Measurements from ENCODE around the gene ALK. TPM values are rescaled to one million over a fixed set of nuclear protein-coding genes. Genes with fewer than 3 reads are reported as not detected.

Gene ALK
- total RNA-seq, 4 donors from 2014 or later: 0.66 TPM; not detected in 3

GRCh38 chr2:29450596-29451222 is 470.7 kb downstream of the ALK start:
- DNase-seq (ENCODE audit: low spot score in 2 of 2): no peak
- WGBS, 2 donors: 49 to 53% methylated on average over 5 of the region's 5 CpGs
- no peak overlapping the region for H3K4me3 ChIP-seq (ENCODE audit: low read depth, poor library complexity, severe bottlenecking)
- intact Hi-C loops (cut with DNase I; ENCODE audit: low total_unique reads): no loop called here
- TF ChIP-seq POLR2A (IDR thresholded peaks at IDR 0.05): no peak
- TF ChIP-seq, protein P1, sequence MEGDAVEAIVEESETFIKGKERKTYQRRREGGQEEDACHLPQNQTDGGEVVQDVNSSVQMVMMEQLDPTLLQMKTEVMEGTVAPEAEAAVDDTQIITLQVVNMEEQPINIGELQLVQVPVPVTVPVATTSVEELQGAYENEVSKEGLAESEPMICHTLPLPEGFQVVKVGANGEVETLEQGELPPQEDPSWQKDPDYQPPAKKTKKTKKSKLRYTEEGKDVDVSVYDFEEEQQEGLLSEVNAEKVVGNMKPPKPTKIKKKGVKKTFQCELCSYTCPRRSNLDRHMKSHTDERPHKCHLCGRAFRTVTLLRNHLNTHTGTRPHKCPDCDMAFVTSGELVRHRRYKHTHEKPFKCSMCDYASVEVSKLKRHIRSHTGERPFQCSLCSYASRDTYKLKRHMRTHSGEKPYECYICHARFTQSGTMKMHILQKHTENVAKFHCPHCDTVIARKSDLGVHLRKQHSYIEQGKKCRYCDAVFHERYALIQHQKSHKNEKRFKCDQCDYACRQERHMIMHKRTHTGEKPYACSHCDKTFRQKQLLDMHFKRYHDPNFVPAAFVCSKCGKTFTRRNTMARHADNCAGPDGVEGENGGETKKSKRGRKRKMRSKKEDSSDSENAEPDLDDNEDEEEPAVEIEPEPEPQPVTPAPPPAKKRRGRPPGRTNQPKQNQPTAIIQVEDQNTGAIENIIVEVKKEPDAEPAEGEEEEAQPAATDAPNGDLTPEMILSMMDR (IDR thresholded peaks at IDR 0.05): no peak

DNA sequence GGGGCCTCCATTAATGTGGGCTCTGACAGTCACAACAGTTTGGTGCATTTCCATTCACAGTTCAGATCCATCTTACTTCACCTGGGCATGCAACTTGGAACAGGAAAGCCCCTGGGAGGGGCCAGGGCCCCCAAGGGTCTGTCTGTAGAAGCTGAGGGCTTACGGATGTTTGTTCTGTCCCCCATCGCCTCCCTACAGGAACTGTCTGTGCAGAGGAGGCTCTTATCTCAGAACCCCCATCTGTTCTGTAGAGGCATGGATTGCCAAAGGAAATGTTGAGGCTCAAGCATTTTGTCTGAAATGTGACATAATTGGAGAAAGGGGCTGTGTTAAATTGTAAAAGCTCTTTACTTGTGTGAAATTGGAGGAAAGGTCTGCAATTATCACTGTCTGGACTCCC is 471.9 kb downstream of the ALK start:
- 78 to 81% methylated on average over 2 of the region's 2 CpGs for WGBS, 2 donors
- intact Hi-C loops (cut with DNase I; ENCODE audit: low total_unique reads): no loop called here
- no peak for TF ChIP-seq POLR2A (IDR thresholded peaks at IDR 0.05)
- TF ChIP-seq, protein P1 (IDR thresholded peaks at IDR 0.05): no peak

GRCh38 chr2:29448096-29448688 is 473.2 kb downstream of the ALK start:
- 47 to 56% methylated on average over 8 of the region's 8 CpGs for WGBS, 2 donors
- TF ChIP-seq POLR2A (IDR thresholded peaks at IDR 0.05): no peak
- TF ChIP-seq, protein P1 (IDR thresholded peaks at IDR 0.05): no peak
- intact Hi-C loops (cut with DNase I; ENCODE audit: low total_unique reads): no loop called here
- H3K4me3 ChIP-seq (ENCODE audit: low read depth, poor library complexity, severe bottlenecking): no peak overlapping the region
- DNase-seq (ENCODE audit: low spot score in 2 of 2): no peak

More for the DNA sequence above, 471.9 kb downstream of the ALK start:
- DNase-seq (ENCODE audit: low spot score in 2 of 2): no peak
- H3K4me3 ChIP-seq (ENCODE audit: low read depth, poor library complexity, severe bottlenecking): no peak overlapping the region

DNA sequence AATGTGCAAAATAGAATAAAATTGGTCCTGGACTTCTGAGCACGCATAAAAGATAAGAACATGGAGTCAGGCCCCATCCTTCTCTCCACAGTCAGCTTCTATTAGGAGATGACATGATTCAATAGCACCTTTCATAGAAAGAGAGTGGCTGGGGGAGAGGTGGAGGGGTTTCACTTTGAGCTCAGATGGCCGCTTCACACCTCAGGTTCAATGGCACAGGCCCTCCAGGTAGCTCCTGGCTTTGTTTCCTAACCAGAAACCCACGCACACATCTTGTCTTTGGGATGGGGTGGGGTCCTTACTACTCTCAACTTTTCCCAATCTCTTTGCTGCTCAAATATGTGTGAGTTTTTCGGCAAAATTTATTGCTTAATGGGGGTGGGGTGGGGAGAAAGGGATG is 473.9 kb downstream of the ALK start:
- WGBS, 2 donors: 81 to 87% methylated on average over 4 of the region's 4 CpGs
- H3K4me3 ChIP-seq (ENCODE audit: low read depth, poor library complexity, severe bottlenecking): no peak overlapping the region
- no peak for DNase-seq (ENCODE audit: low spot score in 2 of 2)
- intact Hi-C loops (cut with DNase I; ENCODE audit: low total_unique reads): no loop called here
- TF ChIP-seq POLR2A (IDR thresholded peaks at IDR 0.05): no peak
- TF ChIP-seq, protein P1 (IDR thresholded peaks at IDR 0.05): no peak

GRCh38 chr2:29446847-29447246 is 474.5 kb downstream of the ALK start:
- WGBS, 2 donors: 42 to 54% methylated on average over 4 of the region's 4 CpGs
- DNase-seq (ENCODE audit: low spot score in 2 of 2): no peak
- H3K4me3 ChIP-seq (ENCODE audit: low read depth, poor library complexity, severe bottlenecking): no peak overlapping the region
- intact Hi-C loops (cut with DNase I; ENCODE audit: low total_unique reads): no loop called here
- no peak for TF ChIP-seq POLR2A (IDR thresholded peaks at IDR 0.05)
- TF ChIP-seq, protein P1 (IDR thresholded peaks at IDR 0.05): no peak
